Mammary microvascular endothelial cell (primary cell): ENCODE data around the gene C3orf80. TPM values are rescaled to one million over a fixed set of nuclear protein-coding genes. Genes with fewer than 3 reads are reported as not detected.

ENCODE experiments used
- total RNA-seq: library from RNA; depleted of rRNA; stranded (reverse); fragments of >200 nt; gene quantifications from 2 replicates; pipeline ENCODE4 v1.2.3, GENCODE V29; 2015

The C3orf80 gene
- total RNA-seq = not detected in 2 replicates

GRCh38 chr3:160225176-160226025, at the start of gene C3orf80:
Gene C3orf80 (plus strand): TSS chr3:160225422. CDS start chr3:160225636, 214 bp downstream.

Other genes starting within 250 kb of the C3orf80 start
- gene IL12A, start 236.6 kb upstream of the C3orf80 start, total RNA-seq = 2.3 and 6.7 TPM in 2 replicates
- 13.2 and 18.8 TPM in 2 replicates for gene IFT80, start 173.8 kb downstream of the C3orf80 start, total RNA-seq
- gene SMC4, start 174.2 kb downstream of the C3orf80 start, total RNA-seq = 80.9 and 92.3 TPM in 2 replicates
- gene TRIM59, start 224.4 kb downstream of the C3orf80 start, total RNA-seq = 27.2 and 28.0 TPM in 2 replicates